Measurements from ENCODE around the gene GPR137C.
"Not testable (repeated sequence)": the region's sequence is repeated elsewhere in the genome, so short reads cannot be mapped to it uniquely, and the experiment has no call there.

The GPR137C gene

DNA sequence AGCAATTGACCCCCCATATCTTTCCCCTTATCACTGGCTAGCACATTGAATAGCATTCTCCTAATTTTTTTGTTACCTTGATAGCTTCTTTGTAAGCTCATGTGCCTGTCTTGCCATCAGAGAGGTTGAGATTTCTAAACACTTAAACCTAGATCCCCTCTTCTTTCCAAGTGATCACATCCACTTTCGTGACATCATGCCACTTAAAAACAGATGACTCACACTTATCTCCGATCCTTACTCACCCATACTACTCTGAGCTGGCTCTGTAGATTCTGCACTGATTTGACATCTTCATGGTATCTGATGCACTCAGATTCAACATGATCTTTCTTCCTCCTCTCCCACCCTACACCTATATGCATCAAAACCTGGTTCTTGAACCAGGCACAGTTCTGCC lies 10.5 kb downstream of the GPR137C start:
- TF ChIP-seq CTCF (IDR thresholded peaks at IDR 0.05; ENCODE audit: low read depth, low read length, missing control alignments), result no peak

DNA sequence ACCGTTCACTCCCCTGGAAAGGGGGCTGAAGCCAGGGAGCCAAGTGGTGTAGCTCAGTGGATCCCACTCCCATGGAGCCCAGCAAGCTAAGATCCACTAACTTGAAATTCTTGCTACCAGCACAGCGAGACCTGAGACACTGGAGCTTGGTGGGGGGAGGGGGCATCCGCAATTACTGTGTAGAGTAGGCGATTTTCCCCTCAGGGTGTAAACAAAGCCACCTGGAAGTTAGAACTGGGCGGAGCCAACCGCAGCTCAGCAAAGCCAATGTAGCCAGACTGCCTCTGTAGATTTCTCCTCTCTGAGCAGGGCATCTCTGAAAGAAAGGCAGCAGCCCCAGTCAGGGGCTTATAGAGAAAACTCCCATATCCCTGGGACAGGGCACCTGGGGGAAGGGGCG lies 15.8 kb downstream of the GPR137C start:
- not testable (repeated sequence) for H3K4me3 ChIP-seq (ENCODE audit: low read depth, low read length); DNase-seq (ENCODE audit: low read depth)

More for the DNA sequence above, 10.5 kb downstream of the GPR137C start:
- H3K4me3 ChIP-seq (ENCODE audit: low read depth, low read length), result no peak overlapping the region
- no peak for DNase-seq (ENCODE audit: low read depth)

DNA sequence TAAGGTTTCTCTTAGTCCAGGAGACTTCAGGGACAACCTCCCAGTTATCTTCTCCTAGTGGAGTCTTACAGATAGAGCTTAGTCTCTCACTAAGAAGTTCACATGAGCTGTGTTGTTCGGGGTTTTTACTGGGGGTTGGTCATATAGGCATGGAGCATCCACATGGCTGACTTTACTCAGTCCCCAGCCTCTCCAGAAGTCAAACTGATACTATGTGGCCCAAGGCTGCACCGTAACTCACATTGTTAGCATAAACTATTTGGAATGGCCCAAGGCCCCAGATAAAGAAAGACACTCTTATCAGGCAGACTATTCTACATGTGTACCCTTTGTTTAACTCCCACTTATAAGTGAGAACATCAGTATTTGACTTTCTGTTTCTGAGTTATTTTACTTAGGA lies 23.2 kb downstream of the GPR137C start:
- no peak for DNase-seq (ENCODE audit: low read depth)
- H3K4me3 ChIP-seq (ENCODE audit: low read depth, low read length), result no peak overlapping the region
- TF ChIP-seq CTCF (IDR thresholded peaks at IDR 0.05; ENCODE audit: low read depth, low read length, missing control alignments), result no peak

- no peak overlapping the region for H3K4me3 ChIP-seq (ENCODE audit: low read depth, low read length)
- DNase-seq (ENCODE audit: low read depth), result no peak
- no peak for TF ChIP-seq CTCF (IDR thresholded peaks at IDR 0.05; ENCODE audit: low read depth, low read length, missing control alignments)
These were observed 30.9 kb downstream of the GPR137C start for GRCh38 chr14:52583544-52583943.

- no peak for DNase-seq (ENCODE audit: low read depth)
- TF ChIP-seq CTCF (IDR thresholded peaks at IDR 0.05; ENCODE audit: low read depth, low read length, missing control alignments), result no peak
- no peak overlapping the region for H3K4me3 ChIP-seq (ENCODE audit: low read depth, low read length)
These were observed 37.0 kb downstream of the GPR137C start for GRCh38 chr14:52589646-52590045.

- no peak overlapping the region for H3K4me3 ChIP-seq (ENCODE audit: low read depth, low read length)
- no peak for TF ChIP-seq CTCF (IDR thresholded peaks at IDR 0.05; ENCODE audit: low read depth, low read length, missing control alignments)
- DNase-seq (ENCODE audit: low read depth), result no peak
These were observed 37.7 kb downstream of the GPR137C start for GRCh38 chr14:52590318-52590717.

- no peak for TF ChIP-seq CTCF (IDR thresholded peaks at IDR 0.05; ENCODE audit: low read depth, low read length, missing control alignments)
- no peak overlapping the region for H3K4me3 ChIP-seq (ENCODE audit: low read depth, low read length)
- DNase-seq (ENCODE audit: low read depth), result no peak
These were observed 43.7 kb downstream of the GPR137C start for GRCh38 chr14:52596320-52596719.

- no peak overlapping the region for H3K4me3 ChIP-seq (ENCODE audit: low read depth, low read length)
- no peak for DNase-seq (ENCODE audit: low read depth)
- TF ChIP-seq CTCF (IDR thresholded peaks at IDR 0.05; ENCODE audit: low read depth, low read length, missing control alignments), result no peak
These were observed 44.2 kb downstream of the GPR137C start for GRCh38 chr14:52596861-52597260.
